Right atrium auricular region (tissue), 2 donors: ENCODE data around the gene TBX10. TPM values are rescaled to one million over a fixed set of nuclear protein-coding genes. Genes with fewer than 3 reads are reported as not detected.
"Not testable (repeated sequence)": the region's sequence is repeated elsewhere in the genome, so short reads cannot be mapped to it uniquely, and the experiment has no call there.

Experiments
- DNase-seq: peaks from one replicate; pipeline ENCODE4 v3.0.0-alpha.2; 2019; ENCODE audit warnings: low spot score
- H3K27ac ChIP-seq, 2 donors: fragments of 200-600 bp; sonication (generic); 1 replicate in 1 of 2; 2 replicates in 1 of 2; pipeline ENCODE4 v1.5.1; 2016 to 2019
- H3K27me3 ChIP-seq, 2 donors: fragments of 200-600 bp; sonication (generic); one replicate each; pipeline versions ENCODE4 v1.5.1 to v1.6.0; 2017 to 2019
- H3K36me3 ChIP-seq: fragments of 200-600 bp; sonication (generic); one replicate; pipeline ENCODE4 v1.5.1; 2016
- H3K4me1 ChIP-seq, 2 donors: fragments of 200-600 bp; sonication (generic); one replicate each; pipeline versions ENCODE4 v1.5.1 to v1.6.0; 2017 to 2019
- H3K4me3 ChIP-seq, 2 donors: fragments of 200-600 bp; sonication (generic); 1 replicate in 1 of 2; 2 replicates in 1 of 2; pipeline ENCODE4 v1.5.1; 2017 to 2019; ENCODE audit warnings: mild to moderate bottlenecking in 1 of 2, moderate library complexity in 1 of 2
- H3K9me3 ChIP-seq, 2 donors: fragments of 200-600 bp; sonication (generic); one replicate each; pipeline ENCODE4 v1.5.1; 2019
- total RNA-seq, 2 donors: library from RNA; depleted of rRNA; stranded (reverse); fragments of >200 nt; gene quantifications; one replicate each; pipeline ENCODE4 v1.1.0, GENCODE V29; 2016
- TF ChIP-seq, protein P1 (sequence below), 2 donors: fragments of 200-600 bp; sonication (generic); IDR thresholded peaks; one replicate each; pipeline ENCODE4 v1.5.1; 2019; ENCODE audit warnings: antibody characterized with exemption in 2 of 2

Gene TBX10
- total RNA-seq, 2 donors from 2014 or later, result not detected

DNA sequence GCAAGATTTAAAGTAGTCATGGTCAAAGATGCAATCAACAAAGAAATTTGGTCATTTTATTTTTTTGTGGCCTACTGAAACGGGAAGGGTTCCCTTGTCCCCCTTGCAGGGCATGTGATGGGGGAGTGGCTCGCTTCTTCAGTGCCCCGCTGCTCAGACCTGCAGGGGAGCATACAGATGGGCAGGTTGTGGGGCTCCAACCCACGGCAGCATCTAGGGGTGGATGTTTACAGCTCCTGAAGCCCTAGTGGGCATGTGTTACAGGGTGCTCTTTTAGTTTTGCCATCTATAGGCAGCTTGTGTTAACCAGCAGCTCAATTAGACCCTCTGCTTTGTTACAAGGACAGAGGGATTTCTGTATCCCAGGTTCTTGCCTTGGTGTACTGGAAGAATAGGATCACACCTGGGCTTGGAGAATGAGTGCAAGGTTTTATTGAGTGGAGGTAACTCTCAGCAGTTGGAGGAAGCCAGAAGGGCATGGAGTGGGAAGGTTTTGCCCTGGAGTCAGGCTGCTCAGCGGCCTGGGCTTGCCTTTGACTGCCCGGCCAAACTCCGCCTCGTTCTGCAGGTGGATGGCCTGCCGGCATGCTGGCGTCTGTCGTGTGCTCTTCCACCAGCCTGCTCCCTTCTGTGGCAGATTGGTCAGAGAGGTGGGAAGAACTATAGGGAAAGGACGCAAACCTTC lies 46.5 kb downstream of the TBX10 start:
- no peak overlapping the region for H3K4me3 ChIP-seq
- peaks cover 0 to 4% of the 10 kb centered on the region in 2 donors for H3K9me3 ChIP-seq
- H3K36me3 ChIP-seq, result peaks cover 11% of the 10 kb centered on the region
- DNase-seq, result no peak
- H3K27me3 ChIP-seq, result no peaks in the 10 kb centered on the region
- TF ChIP-seq, protein P1, sequence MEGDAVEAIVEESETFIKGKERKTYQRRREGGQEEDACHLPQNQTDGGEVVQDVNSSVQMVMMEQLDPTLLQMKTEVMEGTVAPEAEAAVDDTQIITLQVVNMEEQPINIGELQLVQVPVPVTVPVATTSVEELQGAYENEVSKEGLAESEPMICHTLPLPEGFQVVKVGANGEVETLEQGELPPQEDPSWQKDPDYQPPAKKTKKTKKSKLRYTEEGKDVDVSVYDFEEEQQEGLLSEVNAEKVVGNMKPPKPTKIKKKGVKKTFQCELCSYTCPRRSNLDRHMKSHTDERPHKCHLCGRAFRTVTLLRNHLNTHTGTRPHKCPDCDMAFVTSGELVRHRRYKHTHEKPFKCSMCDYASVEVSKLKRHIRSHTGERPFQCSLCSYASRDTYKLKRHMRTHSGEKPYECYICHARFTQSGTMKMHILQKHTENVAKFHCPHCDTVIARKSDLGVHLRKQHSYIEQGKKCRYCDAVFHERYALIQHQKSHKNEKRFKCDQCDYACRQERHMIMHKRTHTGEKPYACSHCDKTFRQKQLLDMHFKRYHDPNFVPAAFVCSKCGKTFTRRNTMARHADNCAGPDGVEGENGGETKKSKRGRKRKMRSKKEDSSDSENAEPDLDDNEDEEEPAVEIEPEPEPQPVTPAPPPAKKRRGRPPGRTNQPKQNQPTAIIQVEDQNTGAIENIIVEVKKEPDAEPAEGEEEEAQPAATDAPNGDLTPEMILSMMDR (IDR thresholded peaks at IDR 0.05), result no peak
- no peaks in the 10 kb centered on the region for H3K4me1 ChIP-seq
- H3K27ac ChIP-seq, result no peak overlapping the region

DNA sequence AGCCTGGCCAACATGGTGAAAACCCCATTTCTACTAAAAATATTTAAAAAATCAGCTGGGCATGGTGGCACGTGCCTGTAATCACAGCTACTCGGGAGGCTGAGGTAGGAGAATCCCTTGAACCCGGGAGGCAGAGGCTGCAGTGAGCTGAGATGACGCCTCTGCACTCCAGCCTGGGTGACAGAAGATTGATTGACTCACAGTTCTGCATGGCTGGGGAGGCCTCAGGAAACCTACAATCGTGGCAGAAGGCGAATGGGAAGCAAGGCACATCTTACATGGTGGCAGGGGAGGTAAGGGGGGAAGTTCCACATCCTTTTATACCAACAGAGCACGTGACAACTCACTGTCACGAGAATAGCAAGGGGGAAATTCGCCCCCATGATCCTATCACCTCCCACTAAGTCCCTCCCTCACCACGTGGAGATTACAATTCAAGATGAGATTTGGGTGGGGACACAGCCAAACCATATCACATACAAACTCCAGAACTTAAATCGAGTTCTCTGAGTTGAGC lies 50.6 kb downstream of the TBX10 start:
- not testable (repeated sequence) for H3K4me3 ChIP-seq, DNase-seq, H3K9me3 ChIP-seq, H3K27me3 ChIP-seq, H3K27ac ChIP-seq
- peaks cover 0 to 12% of the 10 kb centered on the region in 2 donors for H3K4me1 ChIP-seq
- H3K36me3 ChIP-seq, result peaks cover 33% of the 10 kb centered on the region

DNA sequence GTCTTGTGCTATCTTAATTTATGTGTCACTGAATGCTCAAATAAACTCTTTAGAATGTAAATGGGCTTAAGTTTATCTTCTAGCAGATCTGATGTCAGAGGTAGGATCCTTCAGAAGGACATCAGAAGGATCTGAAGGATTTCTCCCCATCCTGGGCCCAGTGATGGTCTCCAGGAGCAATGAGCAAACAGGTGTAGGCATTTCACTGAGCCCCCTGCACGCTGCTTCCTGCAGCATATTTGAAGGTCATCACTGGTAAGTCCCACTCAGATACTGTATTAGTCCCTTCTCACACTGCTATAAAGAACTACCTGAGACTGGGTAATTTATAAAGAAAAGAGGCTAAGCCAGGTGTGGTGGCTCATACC lies 51.4 kb downstream of the TBX10 start:
- peaks cover 0 to 13% of the 10 kb centered on the region in 2 donors for H3K4me1 ChIP-seq
- TF ChIP-seq, protein P1 (IDR thresholded peaks at IDR 0.05), result no peak
- peaks cover 33% of the 10 kb centered on the region for H3K36me3 ChIP-seq
- H3K27ac ChIP-seq, result no peak overlapping the region
- DNase-seq, result no peak
- H3K4me3 ChIP-seq, result no peak overlapping the region
- H3K27me3 ChIP-seq, result no peaks in the 10 kb centered on the region
- H3K9me3 ChIP-seq, result no peaks in the 10 kb centered on the region

DNA sequence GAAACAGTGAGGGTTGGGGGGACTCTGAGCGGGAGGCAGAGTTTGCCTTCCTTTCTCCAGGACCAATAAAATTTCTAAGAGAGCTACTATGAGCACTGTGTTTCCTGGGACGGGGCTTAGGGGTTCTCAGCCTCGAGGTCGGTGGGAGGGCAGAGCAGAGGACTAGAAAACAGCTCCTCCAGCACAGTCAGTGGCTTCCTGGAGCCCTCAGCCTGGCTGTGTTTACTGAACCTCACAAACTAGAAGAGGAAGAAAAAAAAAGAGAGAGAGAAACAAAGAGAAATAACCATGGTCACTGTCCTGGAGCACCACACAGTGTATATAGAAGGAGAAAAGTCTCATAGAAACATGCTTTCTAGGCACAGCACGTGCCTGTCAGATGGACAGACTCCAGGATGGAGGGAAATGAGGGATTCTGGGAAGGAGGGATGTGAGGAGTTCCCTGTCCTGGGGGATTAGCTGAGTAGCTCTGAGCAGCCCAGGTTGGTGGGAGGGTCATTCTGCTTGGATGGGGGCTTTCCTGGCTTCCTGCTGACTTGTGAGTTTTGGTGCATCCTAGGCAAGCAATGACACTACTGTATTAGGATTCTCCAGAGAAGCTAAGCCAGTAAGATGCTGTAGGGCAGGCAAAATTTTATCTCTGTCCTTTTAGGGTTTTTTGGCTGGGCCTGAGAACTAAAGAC lies 52.9 kb downstream of the TBX10 start:
- peaks cover 0 to 20% of the 10 kb centered on the region in 2 donors for H3K4me1 ChIP-seq
- no peak overlapping the region for H3K4me3 ChIP-seq
- H3K9me3 ChIP-seq, result no peaks in the 10 kb centered on the region
- H3K27ac ChIP-seq, result no peak overlapping the region
- no peak for DNase-seq
- no peaks in the 10 kb centered on the region for H3K27me3 ChIP-seq
- TF ChIP-seq, protein P1 (IDR thresholded peaks at IDR 0.05), result no peak
- peaks cover 33% of the 10 kb centered on the region for H3K36me3 ChIP-seq

DNA sequence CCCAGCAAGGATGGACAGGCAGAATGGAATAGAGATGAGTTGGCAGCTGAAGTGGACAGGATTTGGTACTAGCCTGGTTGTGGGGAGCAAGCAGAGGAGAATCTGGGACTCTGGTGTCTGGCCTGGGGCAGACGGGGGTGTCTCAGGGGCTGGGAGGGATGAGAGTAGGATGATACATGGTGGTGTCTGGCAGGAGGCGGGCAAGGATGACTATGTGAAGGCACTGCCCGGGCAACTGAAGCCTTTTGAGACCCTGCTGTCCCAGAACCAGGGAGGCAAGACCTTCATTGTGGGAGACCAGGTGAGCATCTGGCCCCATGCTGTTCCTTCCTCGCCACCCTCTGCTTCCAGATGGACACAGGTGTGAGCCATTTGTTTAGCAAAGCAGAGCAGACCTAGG lies 53.7 kb downstream of the TBX10 start:
- Histone ChIP-seq H3K27ac (no peak overlapping the region), H3K4me1 (peaks cover 0 to 20% of the 10 kb centered on the region in 2 donors), H3K27me3 (no peaks in the 10 kb centered on the region), H3K4me3 (no peak overlapping the region), H3K9me3 (no peaks in the 10 kb centered on the region), H3K36me3 (peaks cover 33% of the 10 kb centered on the region)
- TF ChIP-seq, protein P1 (IDR thresholded peaks at IDR 0.05), result no peak
- DNase-seq, result no peak
